HL-60 (cell line): Measurements from ENCODE around the gene IL17RD.

Experiments
- DNase-seq, 2 experiments: peaks; one replicate each; pipeline ENCODE4 v3.0.0-alpha.2; 2010 to 2020; ENCODE audit warnings: low read depth in 1 of 2, low spot score in 1 of 2
- H3K27ac ChIP-seq: fragments of 250-450 bp; sonication (Bioruptor Pico); replicated peaks from 2 replicates; pipeline ENCODE4 v1.5.1; 2020; ENCODE audit warnings: mild to moderate bottlenecking, moderate library complexity
- H3K27me3 ChIP-seq: fragments of 250-450 bp; sonication (Bioruptor Pico); 2 replicates; pipeline ENCODE4 v1.5.1; 2021; ENCODE audit warnings: mild to moderate bottlenecking, moderate library complexity; ENCODE audit not compliant: insufficient read depth, poor library complexity, severe bottlenecking
- H3K4me3 ChIP-seq: replicated peaks from 2 replicates; pipeline ENCODE4 v1.5.1; 2011; ENCODE audit warnings: mild to moderate bottlenecking, control low read depth, low read length; ENCODE audit not compliant: insufficient read depth
- GABPA ChIP-seq: IDR thresholded peaks from 2 replicates; pipeline ENCODE4 v1.6.1; 2012; ENCODE audit warnings: low read depth
- POLR2AphosphoS5 ChIP-seq: IDR thresholded peaks from 2 replicates; pipeline ENCODE4 v1.6.1; 2012; ENCODE audit warnings: low read depth
- SPI1 ChIP-seq: IDR thresholded peaks from 2 replicates; pipeline ENCODE4 v1.6.1; 2012; ENCODE audit warnings: low read depth, mild to moderate bottlenecking, borderline replicate concordance
- TF ChIP-seq, protein P1 (sequence below): IDR thresholded peaks from one replicate; pipeline ENCODE4 v1.5.1; 2011; ENCODE audit warnings: low read length, control low read depth, inconsistent platforms; ENCODE audit not compliant: insufficient read depth
- TF ChIP-seq, protein P2 (sequence below): IDR thresholded peaks from 2 replicates; pipeline ENCODE4 v1.6.1; 2012; ENCODE audit warnings: low read depth; ENCODE audit not compliant: insufficient replicate concordance

Gene IL17RD

DNA sequence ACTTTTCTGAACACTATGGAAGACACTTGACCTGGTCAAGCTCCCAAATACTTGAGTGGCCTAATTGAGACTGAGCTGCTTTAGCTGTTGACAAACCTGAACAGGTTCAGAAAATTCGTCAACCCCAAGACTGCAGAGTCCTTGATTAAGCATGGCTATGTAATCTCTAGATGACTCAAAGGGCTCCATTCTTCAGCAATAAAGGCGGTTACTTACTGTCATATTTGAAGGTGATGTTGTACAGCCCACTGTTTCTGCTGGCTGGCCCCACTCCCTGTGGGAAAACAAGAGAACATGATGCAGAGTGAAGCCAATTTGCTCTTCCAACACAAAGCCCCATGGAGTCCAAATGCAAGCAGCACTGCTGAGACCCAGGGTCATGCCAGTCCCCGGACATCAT lies 45.1 kb downstream of the IL17RD start:
- no peak overlapping the region for H3K27ac ChIP-seq
- TF ChIP-seq SPI1 (no peak), GABPA (no peak)
- TF ChIP-seq, protein P1, sequence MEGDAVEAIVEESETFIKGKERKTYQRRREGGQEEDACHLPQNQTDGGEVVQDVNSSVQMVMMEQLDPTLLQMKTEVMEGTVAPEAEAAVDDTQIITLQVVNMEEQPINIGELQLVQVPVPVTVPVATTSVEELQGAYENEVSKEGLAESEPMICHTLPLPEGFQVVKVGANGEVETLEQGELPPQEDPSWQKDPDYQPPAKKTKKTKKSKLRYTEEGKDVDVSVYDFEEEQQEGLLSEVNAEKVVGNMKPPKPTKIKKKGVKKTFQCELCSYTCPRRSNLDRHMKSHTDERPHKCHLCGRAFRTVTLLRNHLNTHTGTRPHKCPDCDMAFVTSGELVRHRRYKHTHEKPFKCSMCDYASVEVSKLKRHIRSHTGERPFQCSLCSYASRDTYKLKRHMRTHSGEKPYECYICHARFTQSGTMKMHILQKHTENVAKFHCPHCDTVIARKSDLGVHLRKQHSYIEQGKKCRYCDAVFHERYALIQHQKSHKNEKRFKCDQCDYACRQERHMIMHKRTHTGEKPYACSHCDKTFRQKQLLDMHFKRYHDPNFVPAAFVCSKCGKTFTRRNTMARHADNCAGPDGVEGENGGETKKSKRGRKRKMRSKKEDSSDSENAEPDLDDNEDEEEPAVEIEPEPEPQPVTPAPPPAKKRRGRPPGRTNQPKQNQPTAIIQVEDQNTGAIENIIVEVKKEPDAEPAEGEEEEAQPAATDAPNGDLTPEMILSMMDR: no peak
- TF ChIP-seq, protein P2, sequence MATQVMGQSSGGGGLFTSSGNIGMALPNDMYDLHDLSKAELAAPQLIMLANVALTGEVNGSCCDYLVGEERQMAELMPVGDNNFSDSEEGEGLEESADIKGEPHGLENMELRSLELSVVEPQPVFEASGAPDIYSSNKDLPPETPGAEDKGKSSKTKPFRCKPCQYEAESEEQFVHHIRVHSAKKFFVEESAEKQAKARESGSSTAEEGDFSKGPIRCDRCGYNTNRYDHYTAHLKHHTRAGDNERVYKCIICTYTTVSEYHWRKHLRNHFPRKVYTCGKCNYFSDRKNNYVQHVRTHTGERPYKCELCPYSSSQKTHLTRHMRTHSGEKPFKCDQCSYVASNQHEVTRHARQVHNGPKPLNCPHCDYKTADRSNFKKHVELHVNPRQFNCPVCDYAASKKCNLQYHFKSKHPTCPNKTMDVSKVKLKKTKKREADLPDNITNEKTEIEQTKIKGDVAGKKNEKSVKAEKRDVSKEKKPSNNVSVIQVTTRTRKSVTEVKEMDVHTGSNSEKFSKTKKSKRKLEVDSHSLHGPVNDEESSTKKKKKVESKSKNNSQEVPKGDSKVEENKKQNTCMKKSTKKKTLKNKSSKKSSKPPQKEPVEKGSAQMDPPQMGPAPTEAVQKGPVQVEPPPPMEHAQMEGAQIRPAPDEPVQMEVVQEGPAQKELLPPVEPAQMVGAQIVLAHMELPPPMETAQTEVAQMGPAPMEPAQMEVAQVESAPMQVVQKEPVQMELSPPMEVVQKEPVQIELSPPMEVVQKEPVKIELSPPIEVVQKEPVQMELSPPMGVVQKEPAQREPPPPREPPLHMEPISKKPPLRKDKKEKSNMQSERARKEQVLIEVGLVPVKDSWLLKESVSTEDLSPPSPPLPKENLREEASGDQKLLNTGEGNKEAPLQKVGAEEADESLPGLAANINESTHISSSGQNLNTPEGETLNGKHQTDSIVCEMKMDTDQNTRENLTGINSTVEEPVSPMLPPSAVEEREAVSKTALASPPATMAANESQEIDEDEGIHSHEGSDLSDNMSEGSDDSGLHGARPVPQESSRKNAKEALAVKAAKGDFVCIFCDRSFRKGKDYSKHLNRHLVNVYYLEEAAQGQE: no peak
- H3K27me3 ChIP-seq: peaks cover 2% of the 10 kb centered on the region
- DNase-seq: no peak
- no peak overlapping the region for H3K4me3 ChIP-seq

DNA sequence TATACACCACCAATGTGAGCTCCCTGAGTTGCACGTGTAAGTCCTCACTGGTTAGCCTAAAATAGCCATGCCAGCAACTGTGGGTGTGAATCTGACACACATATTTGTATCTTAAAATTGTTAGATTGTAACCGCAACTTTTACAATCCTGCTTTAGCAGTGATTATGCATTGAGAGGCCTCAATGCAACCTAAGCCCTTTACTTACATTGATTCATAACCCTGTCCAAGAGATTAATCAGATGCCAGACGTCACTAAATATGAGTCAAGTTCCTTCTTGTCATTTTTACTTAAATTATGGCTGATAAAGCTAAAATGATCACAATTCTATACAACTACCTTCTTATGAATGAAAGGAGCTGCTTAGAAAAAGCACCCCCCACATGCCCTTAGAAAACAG lies 46.9 kb downstream of the IL17RD start:
- TF ChIP-seq GABPA: no peak
- TF ChIP-seq POLR2AphosphoS5: no peak
- TF ChIP-seq, protein P2: no peak
- TF ChIP-seq SPI1: no peak
- TF ChIP-seq, protein P1: no peak
- no peak for DNase-seq
- peaks cover 2% of the 10 kb centered on the region for H3K27me3 ChIP-seq
- H3K4me3 ChIP-seq: no peak overlapping the region
- H3K27ac ChIP-seq: no peak overlapping the region

DNA sequence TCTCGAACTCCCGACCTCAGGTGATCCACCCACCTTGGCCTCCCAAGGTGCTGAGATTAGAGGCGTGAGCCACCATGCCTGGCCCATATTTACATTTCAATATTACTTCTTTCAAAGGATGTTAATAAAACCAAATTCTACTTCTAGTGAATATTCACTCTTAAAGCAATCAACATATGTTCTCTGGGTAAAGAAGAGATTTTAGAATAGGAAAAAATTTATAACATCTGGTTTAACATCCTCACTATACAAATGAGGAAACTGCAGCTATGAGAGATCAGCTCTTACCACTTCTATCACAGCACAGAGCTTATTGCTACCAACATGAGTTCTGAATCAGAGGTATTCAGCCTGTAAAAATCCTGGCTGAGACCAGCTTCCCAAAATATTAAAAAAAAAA lies 48.7 kb downstream of the IL17RD start:
- TF ChIP-seq, protein P2: no peak
- no peak for TF ChIP-seq GABPA
- Histone ChIP-seq H3K4me3 (no peak overlapping the region), H3K27me3 (peaks cover 2% of the 10 kb centered on the region), H3K27ac (no peak overlapping the region)
- no peak for DNase-seq

DNA sequence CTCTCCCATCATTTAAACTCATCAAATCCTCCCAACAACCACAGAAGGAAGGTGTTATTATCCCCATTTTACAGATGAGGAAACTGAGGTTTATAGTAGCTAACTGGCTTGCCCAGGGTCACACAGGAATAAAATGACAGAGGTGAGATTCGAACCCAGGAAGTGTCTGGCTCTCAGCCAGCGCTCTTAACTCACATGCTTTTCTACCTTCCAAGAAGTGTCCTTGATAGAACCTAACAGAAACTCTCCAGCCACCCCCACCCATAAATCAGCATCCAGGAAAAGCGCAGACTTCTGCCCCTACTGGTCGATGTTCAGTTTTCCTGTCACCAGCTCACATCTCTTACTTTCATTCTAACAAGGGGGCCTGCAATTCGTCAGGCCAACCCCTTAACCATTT lies 52.9 kb downstream of the IL17RD start:
- Histone ChIP-seq H3K27ac (no peak overlapping the region), H3K4me3 (no peak overlapping the region), H3K27me3 (no peaks in the 10 kb centered on the region)
- DNase-seq: no peak
- TF ChIP-seq, protein P1: no peak
- TF ChIP-seq, protein P2: no peak
